ENCODE measurements around the gene ZNF837.

Gene ZNF837

DNA sequence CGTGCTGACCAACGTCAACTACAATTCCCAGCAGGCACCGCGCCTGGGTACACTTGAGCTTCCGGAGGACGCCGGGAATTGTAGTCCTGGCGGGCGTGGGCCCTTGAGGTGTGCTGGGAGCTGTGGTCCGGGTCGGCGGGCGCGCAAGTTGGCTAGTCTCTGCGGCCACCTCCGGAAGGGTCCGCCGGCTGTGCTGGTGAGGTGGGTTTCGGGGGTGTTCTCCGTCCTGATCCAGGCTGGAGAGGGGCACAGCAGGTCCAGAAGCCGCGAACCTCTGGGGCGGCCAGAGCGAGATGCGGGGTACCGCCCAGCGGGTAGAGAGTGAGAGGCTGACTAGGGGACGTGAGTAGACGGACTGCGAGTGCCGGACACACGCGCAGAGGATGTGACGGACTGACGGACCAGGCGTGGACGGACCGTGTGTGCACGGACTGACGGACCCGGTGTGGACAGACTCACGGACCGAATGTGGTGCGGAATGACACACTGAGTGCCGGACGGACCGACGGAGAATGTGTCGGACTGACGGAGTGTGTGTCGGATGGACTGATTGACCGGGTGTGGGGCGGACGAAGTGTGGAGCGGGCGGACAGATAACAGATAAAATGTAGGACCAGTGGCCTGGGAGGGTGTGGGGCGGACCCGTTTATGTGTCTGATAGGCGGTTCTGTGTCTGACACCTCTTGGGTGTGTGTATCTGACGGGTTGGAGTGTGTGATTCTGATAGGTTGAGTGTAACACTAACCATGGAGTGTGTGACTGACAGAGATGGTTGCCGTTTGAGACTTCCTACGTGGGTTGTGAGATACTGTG lies 53.7 kb downstream of the ZNF837 start, which contains the start of gene ZSCAN22:
Gene ZSCAN22, plus strand, starts transcription at position 81 of the 813 bp plus-strand sequence. CDS start 7,809 bp downstream, outside the sequence.
- TF ChIP-seq CTCF (IDR thresholded peaks at IDR 0.05) = peak; percentile 7
- Histone ChIP-seq H3K36me3 (ENCODE audit: control insufficient read depth, insufficient read depth, low read length) (no peaks in the 10 kb centered on the region), H3K4me1 (peaks cover 3% of the 10 kb centered on the region), H3K79me2 (peaks cover 29% of the 10 kb centered on the region), H3K27ac (peak within 1 kb of the TSS; percentile 98), H2AFZ (peak within 1 kb of the TSS; percentile 99), H3K4me3 (ENCODE audit: low read depth, low read length) (peak within 1 kb of the TSS; percentile 98), H3K9ac (peak within 1 kb of the TSS; percentile 85), H3K9me3 (ENCODE audit: control insufficient read depth, low read length) (no peaks in the 10 kb centered on the region), H3K27me3 (ENCODE audit: control insufficient read depth, insufficient read depth, low read length) (no peaks in the 10 kb centered on the region), H3K4me2 (ENCODE audit: low read length) (peak within 1 kb of the TSS; percentile 82)

- H3K4me3 ChIP-seq (ENCODE audit: low read depth, low read length) = peak overlapping the region; percentile 98
- peak overlapping the region; percentile 85 for H3K9ac ChIP-seq
- peak overlapping the region; percentile 98 for H3K27ac ChIP-seq
- no peak for TF ChIP-seq CTCF (IDR thresholded peaks at IDR 0.05)
- H2AFZ ChIP-seq = peak overlapping the region; percentile 99
- H3K36me3 ChIP-seq (ENCODE audit: control insufficient read depth, insufficient read depth, low read length) = no peaks in the 10 kb centered on the region
- H3K79me2 ChIP-seq = peaks cover 26% of the 10 kb centered on the region
- H3K4me2 ChIP-seq (ENCODE audit: low read length) = peak overlapping the region; percentile 82
- H3K27me3 ChIP-seq (ENCODE audit: control insufficient read depth, insufficient read depth, low read length) = no peaks in the 10 kb centered on the region
- H3K9me3 ChIP-seq (ENCODE audit: control insufficient read depth, low read length) = no peaks in the 10 kb centered on the region
- H3K4me1 ChIP-seq = peaks cover 3% of the 10 kb centered on the region
Measured at GRCh38 chr19:58326501-58326913, 54.3 kb downstream of the ZNF837 start.

- H3K27me3 ChIP-seq (ENCODE audit: control insufficient read depth, insufficient read depth, low read length) = no peaks in the 10 kb centered on the region
- no peak overlapping the region for H3K9ac ChIP-seq
- H3K4me1 ChIP-seq = peaks cover 3% of the 10 kb centered on the region
- TF ChIP-seq CTCF (IDR thresholded peaks at IDR 0.05) = no peak
- no peaks in the 10 kb centered on the region for H3K36me3 ChIP-seq (ENCODE audit: control insufficient read depth, insufficient read depth, low read length)
- H3K27ac ChIP-seq = peak overlapping the region; percentile 98
- H3K4me3 ChIP-seq (ENCODE audit: low read depth, low read length) = no peak overlapping the region
- no peaks in the 10 kb centered on the region for H3K9me3 ChIP-seq (ENCODE audit: control insufficient read depth, low read length)
- no peak overlapping the region for H2AFZ ChIP-seq
- peak overlapping the region; percentile 82 for H3K4me2 ChIP-seq (ENCODE audit: low read length)
- H3K79me2 ChIP-seq = peaks cover 21% of the 10 kb centered on the region
Measured at GRCh38 chr19:58325311-58326022, 55.4 kb downstream of the ZNF837 start.

- Histone ChIP-seq H2AFZ (no peak overlapping the region), H3K9ac (no peak overlapping the region), H3K4me1 (no peaks in the 10 kb centered on the region), H3K4me2 (ENCODE audit: low read length) (no peak overlapping the region), H3K27ac (no peak overlapping the region), H3K36me3 (ENCODE audit: control insufficient read depth, insufficient read depth, low read length) (no peaks in the 10 kb centered on the region), H3K9me3 (ENCODE audit: control insufficient read depth, low read length) (no peaks in the 10 kb centered on the region), H3K79me2 (peaks cover 24% of the 10 kb centered on the region), H3K4me3 (ENCODE audit: low read depth, low read length) (no peak overlapping the region), H3K27me3 (ENCODE audit: control insufficient read depth, insufficient read depth, low read length) (no peaks in the 10 kb centered on the region)
- no peak for TF ChIP-seq CTCF (IDR thresholded peaks at IDR 0.05)
Measured at GRCh38 chr19:58319241-58319640, 61.6 kb downstream of the ZNF837 start.

Measured in parathyroid adenoma (tissue), 2 donors.